Astrocyte of the spinal cord (primary cell): Measurements from ENCODE around the gene BIRC2.

ENCODE experiments used
- DNase-seq: peaks from one replicate; pipeline ENCODE4 v3.0.0; 2011; ENCODE audit warnings: low read depth, low spot score
- H3K4me3 ChIP-seq: 2 replicates; pipeline ENCODE4 v1.5.1; 2011; ENCODE audit warnings: low read depth, mild to moderate bottlenecking, low read length, moderate library complexity
- CTCF ChIP-seq: IDR thresholded peaks from 2 replicates; pipeline ENCODE4 v1.5.1; 2012; ENCODE audit warnings: low read depth, mild to moderate bottlenecking, low read length, inconsistent platforms
- in situ Hi-C: cut with HindIII; loops from 2 replicates; pipeline ENCODE4 v1.10.0; 2017; ENCODE audit warnings: low sequenced_read_pairs

Gene BIRC2

GRCh38 chr11:102320679-102321078, 26.3 kb upstream of the BIRC2 start:
- TF ChIP-seq CTCF = no peak
- no peak for DNase-seq
- in situ Hi-C loops = no loop called here
- H3K4me3 ChIP-seq = no peak overlapping the region

- H3K4me3 ChIP-seq = no peak overlapping the region
- in situ Hi-C loops = no loop called here
- TF ChIP-seq CTCF = no peak
- no peak for DNase-seq
Observed at GRCh38 chr11:102322560-102322959, 24.5 kb upstream of the BIRC2 start.

GRCh38 chr11:102323542-102324251, 23.3 kb upstream of the BIRC2 start:
- in situ Hi-C loops = no loop called here
- TF ChIP-seq CTCF = no peak
- DNase-seq = peak; percentile 67
- H3K4me3 ChIP-seq = no peak overlapping the region

GRCh38 chr11:102325088-102325487, 21.9 kb upstream of the BIRC2 start:
- in situ Hi-C loops = no loop called here

GRCh38 chr11:102328748-102329147, 18.3 kb upstream of the BIRC2 start:
- H3K4me3 ChIP-seq = no peak overlapping the region
- in situ Hi-C loops = no loop called here

More at GRCh38 chr11:102325088-102325487, 21.9 kb upstream of the BIRC2 start:
- DNase-seq = no peak
- no peak overlapping the region for H3K4me3 ChIP-seq
- TF ChIP-seq CTCF = no peak

GRCh38 chr11:102330231-102330630, 16.8 kb upstream of the BIRC2 start:
- in situ Hi-C loops = no loop called here
- DNase-seq = no peak
- H3K4me3 ChIP-seq = no peak overlapping the region
- no peak for TF ChIP-seq CTCF

More at GRCh38 chr11:102328748-102329147, 18.3 kb upstream of the BIRC2 start:
- DNase-seq = no peak
- TF ChIP-seq CTCF = no peak

- DNase-seq = no peak
- no peak for TF ChIP-seq CTCF
- in situ Hi-C loops = no loop called here
- no peak overlapping the region for H3K4me3 ChIP-seq
Observed at GRCh38 chr11:102331341-102331740, 15.7 kb upstream of the BIRC2 start.
